ENCODE measurements around the gene ADAM11. TPM values are rescaled to one million over a fixed set of nuclear protein-coding genes. Genes with fewer than 3 reads are reported as not detected.

The ADAM11 gene
- total and polyA plus RNA-seq, 2 of the 8 experiments (the other 6 are each of a cell fraction or from before 2014, with no cell fraction given): 2.3 to 2.9 TPM

GRCh38 chr17:44774271-44775135, 15.7 kb downstream of the ADAM11 start:
- DNase-seq (ENCODE audit: low read depth in 1 of 2, low spot score in 2 of 2): peak; percentile 56 to 100
- TF ChIP-seq, protein P1, sequence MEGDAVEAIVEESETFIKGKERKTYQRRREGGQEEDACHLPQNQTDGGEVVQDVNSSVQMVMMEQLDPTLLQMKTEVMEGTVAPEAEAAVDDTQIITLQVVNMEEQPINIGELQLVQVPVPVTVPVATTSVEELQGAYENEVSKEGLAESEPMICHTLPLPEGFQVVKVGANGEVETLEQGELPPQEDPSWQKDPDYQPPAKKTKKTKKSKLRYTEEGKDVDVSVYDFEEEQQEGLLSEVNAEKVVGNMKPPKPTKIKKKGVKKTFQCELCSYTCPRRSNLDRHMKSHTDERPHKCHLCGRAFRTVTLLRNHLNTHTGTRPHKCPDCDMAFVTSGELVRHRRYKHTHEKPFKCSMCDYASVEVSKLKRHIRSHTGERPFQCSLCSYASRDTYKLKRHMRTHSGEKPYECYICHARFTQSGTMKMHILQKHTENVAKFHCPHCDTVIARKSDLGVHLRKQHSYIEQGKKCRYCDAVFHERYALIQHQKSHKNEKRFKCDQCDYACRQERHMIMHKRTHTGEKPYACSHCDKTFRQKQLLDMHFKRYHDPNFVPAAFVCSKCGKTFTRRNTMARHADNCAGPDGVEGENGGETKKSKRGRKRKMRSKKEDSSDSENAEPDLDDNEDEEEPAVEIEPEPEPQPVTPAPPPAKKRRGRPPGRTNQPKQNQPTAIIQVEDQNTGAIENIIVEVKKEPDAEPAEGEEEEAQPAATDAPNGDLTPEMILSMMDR (IDR thresholded peaks at IDR 0.05; ENCODE audit: control extremely low read depth in 1 of 3, insufficient read depth in 1 of 3, low read depth in 1 of 3, low read length in 3 of 3): peak; percentile 97 to 99 (median 99)
- TF ChIP-seq MAX (IDR thresholded peaks at IDR 0.05): peak; percentile 75
- TF ChIP-seq, protein P2, sequence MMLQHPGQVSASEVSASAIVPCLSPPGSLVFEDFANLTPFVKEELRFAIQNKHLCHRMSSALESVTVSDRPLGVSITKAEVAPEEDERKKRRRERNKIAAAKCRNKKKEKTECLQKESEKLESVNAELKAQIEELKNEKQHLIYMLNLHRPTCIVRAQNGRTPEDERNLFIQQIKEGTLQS (IDR thresholded peaks at IDR 0.05; ENCODE audit: insufficient read depth, low read depth, low read length): no peak
- no peak for TF ChIP-seq USF2 (IDR thresholded peaks at IDR 0.05; ENCODE audit: low read length)
- TF ChIP-seq BRCA1 (IDR thresholded peaks at IDR 0.05; ENCODE audit: low read depth, low read length): no peak

More at GRCh38 chr17:44774271-44775135, 15.7 kb downstream of the ADAM11 start:
- Histone ChIP-seq H3K27ac (ENCODE audit: low read depth, low read length) (no peak overlapping the region), H2AFZ (ENCODE audit: low read length) (no peak overlapping the region; the same call in 1 of the 2 replicates), H2BK120ac (replicated peaks; ENCODE audit: low read depth, low read length) (no peak overlapping the region), H3K4ac (replicated peaks; ENCODE audit: insufficient read length, low read depth, low read length) (no peak overlapping the region), H3K9me3 (ENCODE audit: insufficient read depth in 2 of 2, low read depth in 1 of 2, low read length in 1 of 2) (no peaks in the 10 kb centered on the region), H2AK5ac (ENCODE audit: low read depth, low read length) (no peak overlapping the region), H3K23me2 (ENCODE audit: low read depth, low read length) (peaks cover 6% of the 10 kb centered on the region; the same call in 1 of the 2 replicates), H4K5ac (ENCODE audit: insufficient read length, low read depth, low read length) (no peak overlapping the region), H2BK15ac (ENCODE audit: low read length) (peak overlapping the region; percentile 72; the same call in 1 of the 2 replicates), H2BK20ac (ENCODE audit: low read length) (no peak overlapping the region), H3K4me2 (ENCODE audit: insufficient read depth in 1 of 2, low read depth in 2 of 2, low read length in 2 of 2) (peak overlapping the region; percentile 16 to 94), H3K9ac (replicated peaks in 1 of 4; ENCODE audit: extremely low read depth in 1 of 4, low read depth in 3 of 4, low read length in 3 of 4) (peak overlapping the region in 2 of 4 experiments; percentile 33 to 51; a peak in 4 of 7 replicates), H3K56ac (replicated peaks; ENCODE audit: insufficient read length, low read depth, low read length) (no peak overlapping the region), H3K79me2 (ENCODE audit: control insufficient read depth in 1 of 2, insufficient read depth in 2 of 2, low read length in 2 of 2) (no peaks in the 10 kb centered on the region), H4K20me1 (replicated peaks in 1 of 2; ENCODE audit: control insufficient read depth in 1 of 2, insufficient read depth in 2 of 2, low read length in 2 of 2) (peaks cover 0 to 2% of the 10 kb centered on the region in 2 experiments), H2BK5ac (ENCODE audit: low read depth, low read length) (0 out of 2 replicates have a peak overlapping the region, but pooled peaks have one; percentile 44), H4K8ac (ENCODE audit: extremely low read depth, insufficient read depth, low read length) (peak overlapping the region; percentile 19; the same call in 1 of the 2 replicates), H2BK12ac (ENCODE audit: low read depth, low read length) (0 out of 2 replicates have a peak overlapping the region, but pooled peaks have one; percentile 39), H3K79me1 (ENCODE audit: low read depth, low read length) (no peaks in the 10 kb centered on the region), H3K23ac (ENCODE audit: insufficient read length) (no peak overlapping the region), H4K91ac (replicated peaks; ENCODE audit: insufficient read length, low read length) (no peak overlapping the region), H3K18ac (ENCODE audit: extremely low read depth, low read length) (peak overlapping the region; percentile 83; the same call in 1 of the 2 replicates), H3K14ac (ENCODE audit: insufficient read length) (no peak overlapping the region), H3K36me3 (ENCODE audit: control insufficient read depth in 2 of 4, insufficient read depth in 4 of 4, low read length in 3 of 4) (no peaks in the 10 kb centered on the region), H3K27me3 (replicated peaks in 1 of 4; ENCODE audit: control insufficient read depth in 3 of 4, extremely low read depth in 1 of 4, insufficient read depth in 3 of 4, low read length in 3 of 4) (peaks cover 3 to 18% (median 12%) of the 10 kb centered on the region in 4 experiments; a peak in 6 of 7 replicates), H3K4me3 (ENCODE audit: extremely low read depth in 1 of 4, insufficient read depth in 2 of 4, low read depth in 3 of 4, low read length in 4 of 4) (peak overlapping the region; percentile 45 to 76 (median 59)), H3K4me1 (replicated peaks in 1 of 4; ENCODE audit: control insufficient read depth in 3 of 4, insufficient read depth in 4 of 4, low read length in 3 of 4) (peaks cover 0 to 11% (median 3%) of the 10 kb centered on the region in 4 experiments; a peak in 5 of 7 replicates)
- ChIA-PET POLR2A (ENCODE audit: partially characterized antibody) (interaction anchor here (0.8 to 2.4 kb wide), 15 partner anchors 8 to 245 kb away, joined by 3 to 14 read pairs (median 4); partner anchors contain the start of genes ADAM11 and GJC1), CTCF (ENCODE audit: partially characterized antibody) (interaction anchor here (0.6 to 26.7 kb wide), 14 partner anchors 9 to 179 kb away, joined by 3 to 577 read pairs (median 5); partner anchors contain the start of genes ADAM11 and HIGD1B)
- WGBS, 2 experiments (ENCODE audit: extremely low coverage in 1 of 2, insufficient coverage in 1 of 2, insufficient read length in 1 of 2, insufficient replicate concordance in 2 of 2, low coverage in 1 of 2, low lambda C conversion rate in 2 of 2, missing lambda C conversion rate in 1 of 2): 41% methylated on average over 40 of the region's 42 CpGs; no CpG with 5 or more reads in 1 of the 2 experiments
- no peak for FAIRE-seq

All from H1 (cell line).